ENCODE results near the gene DNAH10. TPM values are rescaled to one million over a fixed set of nuclear protein-coding genes. Genes with fewer than 3 reads are reported as not detected.

DNAH10 gene
- total RNA-seq, 2 experiments from 2014 or later, result 0.11 to 0.19 TPM

GRCh38 chr12:123721245-123721644 lies 40.9 kb upstream of the DNAH10 start:
- Histone ChIP-seq H3K27ac (ENCODE audit: low read depth, low read length, poor library complexity, severe bottlenecking) (no peak overlapping the region), H3K36me3 (ENCODE audit: insufficient read depth, low read length) (peaks cover 70% of the 10 kb centered on the region), H3K4me2 (ENCODE audit: low read length) (no peak overlapping the region), H3K9me2 (ENCODE audit: insufficient read depth, low read length) (no peaks in the 10 kb centered on the region), H3K9me3 (ENCODE audit: low read length) (no peaks in the 10 kb centered on the region), H2AFZ (ENCODE audit: low read length) (no peak overlapping the region), H3K4me1 (ENCODE audit: insufficient read depth, low read length, poor library complexity, severe bottlenecking) (no peaks in the 10 kb centered on the region), H3K79me2 (ENCODE audit: insufficient read depth, low read depth, low read length) (peaks cover 3% of the 10 kb centered on the region), H3K4me3 (ENCODE audit: low read depth, low read length, poor library complexity, severe bottlenecking) (no peak overlapping the region), H4K20me1 (ENCODE audit: insufficient read depth, low read length) (no peaks in the 10 kb centered on the region)
- ChIA-PET CTCF (ENCODE audit: unreplicated experiment) (no interaction called here), POLR2A (no interaction called here)
- BruUV-seq (replicated peaks), result no TSS peak
- DNase-seq (ENCODE audit: low spot score), result no peak
- TF ChIP-seq CTCF (conservative IDR thresholded peaks at IDR 0.05; ENCODE audit: low read length) (no peak), EZH2phosphoT487 (IDR thresholded peaks at IDR 0.05; ENCODE audit: borderline replicate concordance, low read depth, low read length) (no peak)
- intact Hi-C loops (cut with micrococcal nuclease; ENCODE audit: unreplicated experiment), result no loop called here

- Histone ChIP-seq H3K36me3 (ENCODE audit: insufficient read depth, low read length) (peaks cover 88% of the 10 kb centered on the region), H4K20me1 (ENCODE audit: insufficient read depth, low read length) (no peaks in the 10 kb centered on the region), H3K9me3 (ENCODE audit: low read length) (no peaks in the 10 kb centered on the region), H2AFZ (ENCODE audit: low read length) (no peak overlapping the region), H3K79me2 (ENCODE audit: insufficient read depth, low read depth, low read length) (no peaks in the 10 kb centered on the region; the same call in 1 of the 2 replicates), H3K4me3 (ENCODE audit: low read depth, low read length, poor library complexity, severe bottlenecking) (no peak overlapping the region), H3K9me2 (ENCODE audit: insufficient read depth, low read length) (no peaks in the 10 kb centered on the region), H3K27ac (ENCODE audit: low read depth, low read length, poor library complexity, severe bottlenecking) (no peak overlapping the region), H3K4me1 (ENCODE audit: insufficient read depth, low read length, poor library complexity, severe bottlenecking) (no peaks in the 10 kb centered on the region), H3K4me2 (ENCODE audit: low read length) (no peak overlapping the region)
- ChIA-PET POLR2A (interaction anchor here (0.6 to 1.0 kb wide), 2 partner anchors 11 to 302 kb away, joined by 3 to 4 read pairs; partner anchors contain the start of gene ATP6V0A2), CTCF (ENCODE audit: unreplicated experiment) (no interaction called here)
- TF ChIP-seq CTCF (conservative IDR thresholded peaks at IDR 0.05; ENCODE audit: low read length) (no peak), EZH2phosphoT487 (IDR thresholded peaks at IDR 0.05; ENCODE audit: borderline replicate concordance, low read depth, low read length) (no peak)
- no peak for DNase-seq (ENCODE audit: low spot score)
- no TSS peak for BruUV-seq (replicated peaks)
- intact Hi-C loops (cut with micrococcal nuclease; ENCODE audit: unreplicated experiment), result no loop called here
Measured at GRCh38 chr12:123723011-123723410, 39.1 kb upstream of the DNAH10 start.

- Histone ChIP-seq H3K4me3 (ENCODE audit: low read depth, low read length, poor library complexity, severe bottlenecking) (no peak overlapping the region), H3K9me2 (ENCODE audit: insufficient read depth, low read length) (no peaks in the 10 kb centered on the region), H3K9me3 (ENCODE audit: low read length) (no peaks in the 10 kb centered on the region), H3K79me2 (ENCODE audit: insufficient read depth, low read depth, low read length) (no peaks in the 10 kb centered on the region), H4K20me1 (ENCODE audit: insufficient read depth, low read length) (no peaks in the 10 kb centered on the region), H2AFZ (ENCODE audit: low read length) (no peak overlapping the region), H3K4me2 (ENCODE audit: low read length) (no peak overlapping the region), H3K27ac (ENCODE audit: low read depth, low read length, poor library complexity, severe bottlenecking) (no peak overlapping the region), H3K4me1 (ENCODE audit: insufficient read depth, low read length, poor library complexity, severe bottlenecking) (no peaks in the 10 kb centered on the region), H3K36me3 (ENCODE audit: insufficient read depth, low read length) (peaks cover 92% of the 10 kb centered on the region)
- intact Hi-C loops (cut with micrococcal nuclease; ENCODE audit: unreplicated experiment), result no loop called here
- no peak for DNase-seq (ENCODE audit: low spot score)
- CTCF ChIA-PET (ENCODE audit: unreplicated experiment), result no interaction called here
- no peak for TF ChIP-seq CTCF (conservative IDR thresholded peaks at IDR 0.05; ENCODE audit: low read length)
- TF ChIP-seq EZH2phosphoT487 (IDR thresholded peaks at IDR 0.05; ENCODE audit: borderline replicate concordance, low read depth, low read length), result no peak
- BruUV-seq (replicated peaks), result no TSS peak
- POLR2A ChIA-PET, result interaction anchor here (0.6 kb wide), 1 partner anchor 208 kb away, joined by 4 read pairs; no protein-coding TSS in a partner anchor
Measured at GRCh38 chr12:123723765-123724164, 38.3 kb upstream of the DNAH10 start.
